IMR-90 (cell line): ENCODE data around the gene KIDINS220. TPM values are rescaled to one million over a fixed set of nuclear protein-coding genes. Genes with fewer than 3 reads are reported as not detected.
A peak's percentile ranks its signal among the peaks of the same experiment; 100 is the strongest.

Experiments used
- ATAC-seq: fragments of 200-7000 bp; cut with Tn5 transposase; 2 replicates; pipeline ENCODE4 v1.9.1; 2020; ENCODE audit warnings: low read depth, mild to moderate bottlenecking, moderate library complexity
- BruUV-seq: library from RNA; stranded (reverse); fragments of 400-500 nt; replicated peaks from 2 replicates; lab custom pipeline; 2021; lab: Mats Ljungman, UMichigan
- CTCF ChIA-PET: fragments of 300-600 bp; formaldehyde crosslinking; extraction: SDS; loops from one replicate; lab custom pipeline; 2021; ENCODE audit warnings: antibody characterized with exemption; lab: Yijun Ruan, JAX
- POLR2A ChIA-PET: fragments of 300-600 bp; sonication (Branson Sonifier 250); formaldehyde crosslinking; loops from one replicate; lab custom pipeline; 2022; ENCODE audit warnings: antibody characterized with exemption; ENCODE audit not compliant: unreplicated experiment; lab: Charles Lee
- DNase-seq: peaks from one replicate; pipeline ENCODE4 v3.0.0; 2013
- H2AFZ ChIP-seq: replicated peaks from 2 replicates; pipeline ENCODE3; 2013; ENCODE audit warnings: low read length, mild to moderate bottlenecking; ENCODE audit not compliant: poor library complexity
- H2AK5ac ChIP-seq: 2 replicates; pipeline ENCODE4 v1.6.1; 2013; ENCODE audit warnings: low read depth, low read length, inconsistent platforms
- H2AK9ac ChIP-seq: replicated peaks from 2 replicates; pipeline ENCODE3; 2013; ENCODE audit warnings: mild to moderate bottlenecking, low read depth, low read length, moderate library complexity; ENCODE audit not compliant: poor library complexity
- H2BK120ac ChIP-seq: 2 replicates; pipeline ENCODE4 v1.6.1; 2013; ENCODE audit warnings: low read depth, low read length, inconsistent platforms
- H2BK15ac ChIP-seq: 3 replicates; pipeline ENCODE4 v1.6.1; 2013; ENCODE audit warnings: low read depth, low read length, inconsistent platforms
- H2BK20ac ChIP-seq: 2 replicates; pipeline ENCODE4 v1.6.1; 2013; ENCODE audit warnings: low read depth, mild to moderate bottlenecking, inconsistent platforms, low read length, moderate library complexity
- H2BK5ac ChIP-seq: 2 replicates; pipeline ENCODE4 v1.6.1; 2013; ENCODE audit warnings: mild to moderate bottlenecking, low read depth, low read length, inconsistent platforms; ENCODE audit not compliant: poor library complexity, severe bottlenecking
- H3K14ac ChIP-seq: replicated peaks from 2 replicates; pipeline ENCODE4 v1.6.1; 2013; ENCODE audit warnings: low read depth, low read length, inconsistent platforms
- H3K18ac ChIP-seq: 2 replicates; pipeline ENCODE4 v1.6.1; 2013; ENCODE audit warnings: low read depth, low read length, control low read depth
- H3K23ac ChIP-seq: 2 replicates; pipeline ENCODE4 v1.6.1; 2013; ENCODE audit warnings: low read depth, low read length, inconsistent platforms
- H3K27ac ChIP-seq: 2 replicates; pipeline ENCODE4 v1.5.1; 2013; ENCODE audit warnings: mild to moderate bottlenecking, control low read depth, low read length; ENCODE audit not compliant: insufficient read depth
- H3K27me3 ChIP-seq: 2 replicates; pipeline ENCODE4 v1.6.1; 2013; ENCODE audit warnings: low read length; ENCODE audit not compliant: control insufficient read depth, insufficient read depth
- H3K36me3 ChIP-seq: 2 replicates; pipeline ENCODE4 v1.6.1; 2013; ENCODE audit warnings: low read length, mixed read lengths; ENCODE audit not compliant: control insufficient read depth, insufficient read depth
- H3K4ac ChIP-seq: 2 replicates; pipeline ENCODE4 v1.6.1; 2013; ENCODE audit warnings: low read depth, low read length, inconsistent platforms
- H3K4me1 ChIP-seq: 2 replicates; pipeline ENCODE4 v1.6.1; 2013; ENCODE audit warnings: low read length, mixed read lengths; ENCODE audit not compliant: control insufficient read depth, insufficient read depth
- H3K4me2 ChIP-seq: 2 replicates; pipeline ENCODE4 v1.6.1; 2013; ENCODE audit warnings: low read depth, mild to moderate bottlenecking, control low read depth, low read length, moderate library complexity
- H3K4me3 ChIP-seq: 2 replicates; pipeline ENCODE4 v1.5.1; 2013; ENCODE audit warnings: low read depth, mild to moderate bottlenecking, control low read depth, low read length, moderate library complexity; ENCODE audit not compliant: insufficient read depth
- H3K56ac ChIP-seq: 2 replicates; pipeline ENCODE4 v1.6.1; 2013; ENCODE audit warnings: low read length, inconsistent platforms; ENCODE audit not compliant: insufficient read depth; ENCODE audit errors: extremely low read depth
- H3K79me1 ChIP-seq, 2 experiments: 2 replicates each; pipeline ENCODE4 v1.6.1; 2013; ENCODE audit warnings: low read length in 2 of 2, inconsistent platforms in 1 of 2, low read depth in 1 of 2
- H3K9ac ChIP-seq: 2 replicates; pipeline ENCODE4 v1.6.1; 2013; ENCODE audit warnings: low read depth, low read length, control low read depth
- H3K9me1 ChIP-seq: 2 replicates; pipeline ENCODE4 v1.6.1; 2013; ENCODE audit warnings: low read length, inconsistent platforms; ENCODE audit not compliant: insufficient read depth
- H3K9me3 ChIP-seq: 2 replicates; pipeline ENCODE4 v1.6.1; 2013; ENCODE audit warnings: low read length; ENCODE audit not compliant: control insufficient read depth, insufficient read depth
- H4K20me1 ChIP-seq: 2 replicates; pipeline ENCODE4 v1.6.1; 2013; ENCODE audit warnings: low read length, inconsistent platforms; ENCODE audit not compliant: insufficient read depth
- H4K5ac ChIP-seq: 2 replicates; pipeline ENCODE4 v1.6.1; 2013; ENCODE audit warnings: mild to moderate bottlenecking, low read depth, low read length, control low read depth
- H4K8ac ChIP-seq, 2 experiments: 2 replicates each; pipeline ENCODE4 v1.6.1; 2013; ENCODE audit warnings: low read depth in 2 of 2, low read length in 2 of 2, control low read depth in 1 of 2, inconsistent platforms in 1 of 2
- H4K91ac ChIP-seq: 2 replicates; pipeline ENCODE4 v1.6.1; 2013; ENCODE audit warnings: low read depth, low read length, inconsistent platforms; ENCODE audit not compliant: insufficient read depth
- CEBPB ChIP-seq: IDR thresholded peaks from 2 replicates; pipeline ENCODE4 v1.6.1; 2012; ENCODE audit warnings: low read depth, low read length, improper control_type of control experiment
- CHD1 ChIP-seq: IDR thresholded peaks from 2 replicates; pipeline ENCODE4 v1.6.1; 2012; ENCODE audit warnings: low read depth, low read length, improper control_type of control experiment
- FOS ChIP-seq: fragments of 150-350 bp; IDR thresholded peaks from 2 replicates; pipeline ENCODE4 v1.6.1; 2016; ENCODE audit warnings: low read depth, low read length
- MAFK ChIP-seq: IDR thresholded peaks from 2 replicates; pipeline ENCODE4 v1.6.1; 2012; ENCODE audit warnings: low read depth, low read length, improper control_type of control experiment
- MAZ ChIP-seq: IDR thresholded peaks from 2 replicates; pipeline ENCODE4 v1.6.1; 2012; ENCODE audit warnings: low read depth, mild to moderate bottlenecking, low read length, improper control_type of control experiment, moderate library complexity, borderline replicate concordance
- MXI1 ChIP-seq: IDR thresholded peaks from 2 replicates; pipeline ENCODE4 v1.6.1; 2012; ENCODE audit warnings: low read depth, mild to moderate bottlenecking, low read length, moderate library complexity, borderline replicate concordance
- NFE2L2 ChIP-seq: fragments of 150-350 bp; IDR thresholded peaks from 2 replicates; pipeline ENCODE4 v1.6.1; 2016; ENCODE audit warnings: low read depth, mild to moderate bottlenecking, low read length
- POLR2A ChIP-seq: IDR thresholded peaks from 2 replicates; pipeline ENCODE4 v1.6.1; 2012; ENCODE audit warnings: mild to moderate bottlenecking, low read depth, low read length
- RAD21 ChIP-seq: IDR thresholded peaks from 2 replicates; pipeline ENCODE4 v1.6.1; 2012; ENCODE audit warnings: low read length, improper control_type of control experiment
- RCOR1 ChIP-seq: IDR thresholded peaks from 2 replicates; pipeline ENCODE4 v1.6.1; 2012; ENCODE audit warnings: mild to moderate bottlenecking, low read length, improper control_type of control experiment; ENCODE audit not compliant: insufficient replicate concordance
- RFX5 ChIP-seq: IDR thresholded peaks from 2 replicates; pipeline ENCODE4 v1.8.0; 2012; ENCODE audit warnings: low read depth, mild to moderate bottlenecking, low read length, moderate library complexity
- SMC3 ChIP-seq: fragments of 150-350 bp; IDR thresholded peaks from 2 replicates; pipeline ENCODE4 v1.6.1; 2016; ENCODE audit warnings: low read depth, mild to moderate bottlenecking, antibody characterized with exemption, low read length, moderate library complexity
- WGBS, 2 experiments: methylation state at CpG; one replicate each; pipeline versions ENCODE4 v1.1.5 to v1.1.7; 2013; ENCODE audit warnings: missing lambda C conversion rate in 2 of 2; ENCODE audit not compliant: insufficient read length in 1 of 2; ENCODE audit errors: extremely low coverage in 2 of 2; 5-methylcytosine and 5-hydroxymethylcytosine counted together
- dilution Hi-C: fragments of 300-500 bp; cut with HindIII; formaldehyde crosslinking; loops from one replicate; pipeline ENCODE4 v1.14.3; 2018; ENCODE audit warnings: low sequenced_read_pairs; ENCODE audit not compliant: unreplicated experiment
- in situ Hi-C: fragments of 300-500 bp; cut with MboI; formaldehyde crosslinking; loops from 3 replicates; pipeline ENCODE4 v1.14.3; 2019; ENCODE audit warnings: low sequenced_read_pairs, inconsistent platforms, mixed read lengths
- intact Hi-C: fragments of 100-400 bp; cut with micrococcal nuclease; formaldehyde crosslinking; loops from 2 replicates; pipeline ENCODE4 v1.10.0; 2022
- polyA plus RNA-seq, 3 experiments: library from polyadenylated mRNA; depleted of rRNA; stranded (reverse); fragments of >200 nt; gene quantifications; 2 replicates each; pipeline ENCODE4 v1.2.3, GENCODE V29; 2012; ENCODE audit warnings: low replicate concordance in 1 of 3
- total RNA-seq: library from RNA; depleted of rRNA; stranded (reverse); fragments of >200 nt; gene quantifications from 2 replicates; pipeline ENCODE4 v1.2.3, GENCODE V29; 2012
- TF ChIP-seq, protein P1 (sequence below): fragments of 150-350 bp; IDR thresholded peaks from 2 replicates; pipeline ENCODE4 v1.6.1; 2017; ENCODE audit warnings: mild to moderate bottlenecking, antibody characterized with exemption, low read length, low read depth
- TF ChIP-seq, protein P2 (sequence below): fragments of 150-350 bp; IDR thresholded peaks from 2 replicates; pipeline ENCODE4 v1.6.1; 2016; ENCODE audit warnings: low read depth, mild to moderate bottlenecking, low read length, moderate library complexity, borderline replicate concordance

The KIDINS220 gene
- total and polyA plus RNA-seq, 2 of the 4 experiments (the other 2 are of a cell fraction) = 23.1 to 63.4 TPM

DNA sequence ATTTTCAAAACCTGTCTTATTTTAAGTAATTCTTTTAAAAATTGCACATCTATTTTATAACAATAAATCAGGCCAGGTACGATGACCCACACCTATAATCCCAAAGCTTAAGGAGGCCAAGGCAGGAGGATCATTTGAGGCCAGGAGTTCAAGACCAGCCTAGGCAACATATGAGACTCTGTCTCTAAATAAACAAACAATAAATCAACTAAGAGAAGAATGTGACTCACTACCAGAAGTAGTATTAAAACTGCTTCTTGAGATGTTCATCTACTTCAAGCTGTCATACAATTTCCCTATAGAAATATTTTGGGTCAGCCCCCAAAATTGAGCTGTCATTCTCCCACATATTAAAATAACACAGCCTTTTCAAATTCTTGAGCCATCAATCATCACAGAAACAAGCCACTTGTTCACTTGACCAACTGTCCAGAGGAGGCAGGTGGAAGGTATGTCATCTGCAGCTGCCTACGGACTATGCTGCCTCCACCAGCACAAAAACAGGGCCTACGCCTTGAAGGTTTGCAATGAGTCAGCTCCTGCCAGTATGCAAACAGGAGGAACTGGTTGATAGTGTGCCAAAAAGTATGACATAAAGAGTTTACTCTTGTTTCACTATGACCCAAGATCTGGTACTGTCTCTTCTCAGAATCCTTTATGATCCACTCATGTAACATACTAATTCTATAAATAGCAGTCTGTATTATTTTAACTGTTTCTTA is 33.6 kb downstream of the KIDINS220 start:
- no peak overlapping the region for H3K23ac ChIP-seq
- 0 out of 2 replicates have a peak, but pooled peaks cover 2% of the 10 kb centered on the region for H3K4me1 ChIP-seq
- no peaks in the 10 kb centered on the region for H4K20me1 ChIP-seq
- H3K36me3 ChIP-seq = peaks cover 22% of the 10 kb centered on the region
- WGBS, 2 experiments = 60% methylated on average over 1 of the region's 3 CpGs; no CpG with 5 or more reads in 1 of the 2 experiments
- no peak overlapping the region for H2BK15ac ChIP-seq
- peak; percentile 97 for DNase-seq
- no peak overlapping the region for H2AK9ac ChIP-seq
- peaks cover 21 to 33% of the 10 kb centered on the region in 2 experiments for H3K79me1 ChIP-seq
- intact Hi-C loops = no loop called here
- H3K18ac ChIP-seq = no peak overlapping the region
- H4K91ac ChIP-seq = no peak overlapping the region
- H2BK120ac ChIP-seq = no peak overlapping the region
- in situ Hi-C loops = no loop called here
- H4K8ac ChIP-seq = no peak overlapping the region
- ChIA-PET CTCF (interaction anchor here (0.6 to 0.9 kb wide), 3 partner anchors 7 to 26 kb away, joined by 3 to 4 read pairs (median 3); no protein-coding TSS in a partner anchor), POLR2A (no interaction called here)
- H3K9me3 ChIP-seq = no peaks in the 10 kb centered on the region
- ATAC-seq = peak; percentile 94
- no peak overlapping the region for H3K4me2 ChIP-seq
- no peak overlapping the region for H4K5ac ChIP-seq
- H3K9me1 ChIP-seq = peaks cover 11% of the 10 kb centered on the region
- no peak overlapping the region for H3K4ac ChIP-seq
- BruUV-seq = no TSS peak
- no peak overlapping the region for H3K56ac ChIP-seq
- H3K4me3 ChIP-seq = no peak overlapping the region
- H3K9ac ChIP-seq = no peak overlapping the region
- TF ChIP-seq RCOR1 (peak; percentile 42), NFE2L2 (0 out of 2 replicates have a peak, but pooled peaks have one; percentile 27), FOS (peak; percentile 53; the same call in 1 of the 2 replicates), MAFK (no peak), MAZ (no peak), RFX5 (no peak), CEBPB (peak; percentile 66), SMC3 (no peak), POLR2A (no peak), MXI1 (no peak), CHD1 (no peak), RAD21 (peak; percentile 21; the same call in 1 of the 2 replicates)
- TF ChIP-seq, protein P1, sequence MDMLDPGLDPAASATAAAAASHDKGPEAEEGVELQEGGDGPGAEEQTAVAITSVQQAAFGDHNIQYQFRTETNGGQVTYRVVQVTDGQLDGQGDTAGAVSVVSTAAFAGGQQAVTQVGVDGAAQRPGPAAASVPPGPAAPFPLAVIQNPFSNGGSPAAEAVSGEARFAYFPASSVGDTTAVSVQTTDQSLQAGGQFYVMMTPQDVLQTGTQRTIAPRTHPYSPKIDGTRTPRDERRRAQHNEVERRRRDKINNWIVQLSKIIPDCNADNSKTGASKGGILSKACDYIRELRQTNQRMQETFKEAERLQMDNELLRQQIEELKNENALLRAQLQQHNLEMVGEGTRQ = no peak
- TF ChIP-seq, protein P2, sequence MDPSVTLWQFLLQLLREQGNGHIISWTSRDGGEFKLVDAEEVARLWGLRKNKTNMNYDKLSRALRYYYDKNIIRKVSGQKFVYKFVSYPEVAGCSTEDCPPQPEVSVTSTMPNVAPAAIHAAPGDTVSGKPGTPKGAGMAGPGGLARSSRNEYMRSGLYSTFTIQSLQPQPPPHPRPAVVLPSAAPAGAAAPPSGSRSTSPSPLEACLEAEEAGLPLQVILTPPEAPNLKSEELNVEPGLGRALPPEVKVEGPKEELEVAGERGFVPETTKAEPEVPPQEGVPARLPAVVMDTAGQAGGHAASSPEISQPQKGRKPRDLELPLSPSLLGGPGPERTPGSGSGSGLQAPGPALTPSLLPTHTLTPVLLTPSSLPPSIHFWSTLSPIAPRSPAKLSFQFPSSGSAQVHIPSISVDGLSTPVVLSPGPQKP = no peak
- H2AK5ac ChIP-seq = no peak overlapping the region
- H2AFZ ChIP-seq = no peak overlapping the region
- no peak overlapping the region for H3K14ac ChIP-seq
- no peak overlapping the region for H3K27ac ChIP-seq
- no peak overlapping the region for H2BK5ac ChIP-seq
- no peaks in the 10 kb centered on the region for H3K27me3 ChIP-seq
- dilution Hi-C loops = no loop called here
- no peak overlapping the region for H2BK20ac ChIP-seq
